Measurements from ENCODE around the gene SPIB.

- TF ChIP-seq POLR2AphosphoS5 (IDR thresholded peaks at IDR 0.05; ENCODE audit: borderline replicate concordance, low read depth, low read length) (no peak), EZH2 (IDR thresholded peaks at IDR 0.05) (no peak)
Measured at GRCh38 chr19:50432221-50433028, 13.7 kb downstream of the SPIB start, which contains the start of gene MYBPC2.

All from SK-N-MC (cell line).